HG03060 (cell line): Measurements from ENCODE around the gene S100A13.
"Not testable (repeated sequence)": the region's sequence is repeated elsewhere in the genome, so short reads cannot be mapped to it uniquely, and the experiment has no call there.

ENCODE experiments used
- ATAC-seq: cut with Tn5 transposase; IDR thresholded peaks from one replicate; pipeline ENCODE4 v1.9.1; 2021; ENCODE audit warnings: low read depth, moderate number of reproducible peaks; ENCODE audit not compliant: unreplicated experiment

Gene S100A13

DNA sequence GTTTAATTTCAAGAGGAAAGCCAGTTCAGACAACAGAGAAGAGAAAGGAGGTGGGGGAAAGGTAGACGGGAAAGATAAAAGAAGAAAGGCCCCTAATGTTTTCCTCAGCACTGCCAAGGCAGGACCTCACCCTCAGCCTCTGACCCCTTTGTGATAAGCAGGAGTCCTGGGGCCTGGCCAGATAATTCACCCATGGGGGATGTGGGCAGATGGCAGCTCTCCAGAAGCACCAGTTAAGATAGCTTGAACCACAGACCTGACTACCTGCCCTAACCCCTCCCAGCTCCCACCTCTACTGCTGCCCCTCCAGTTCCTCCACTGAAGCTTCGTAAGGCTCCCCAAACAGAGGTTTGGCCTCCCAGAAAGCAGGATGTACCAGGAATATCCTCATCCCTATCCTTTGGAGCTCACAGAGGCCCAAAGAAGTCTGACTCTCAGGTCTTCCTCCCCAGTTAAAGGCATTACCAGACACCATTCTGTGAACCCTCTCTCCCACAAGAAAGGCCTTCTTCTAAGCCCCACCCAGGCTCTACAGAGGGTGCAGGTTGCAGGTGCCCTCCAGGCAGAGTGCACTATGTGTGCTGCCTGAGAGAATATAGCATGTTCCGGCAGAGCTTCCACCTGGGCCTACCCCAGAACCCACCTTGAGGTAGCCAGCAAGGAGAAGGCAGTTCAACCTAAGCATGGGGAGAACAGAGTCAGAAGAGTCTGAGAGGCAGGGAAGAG is 22.0 kb upstream of the S100A13 start:
- no peak for ATAC-seq

DNA sequence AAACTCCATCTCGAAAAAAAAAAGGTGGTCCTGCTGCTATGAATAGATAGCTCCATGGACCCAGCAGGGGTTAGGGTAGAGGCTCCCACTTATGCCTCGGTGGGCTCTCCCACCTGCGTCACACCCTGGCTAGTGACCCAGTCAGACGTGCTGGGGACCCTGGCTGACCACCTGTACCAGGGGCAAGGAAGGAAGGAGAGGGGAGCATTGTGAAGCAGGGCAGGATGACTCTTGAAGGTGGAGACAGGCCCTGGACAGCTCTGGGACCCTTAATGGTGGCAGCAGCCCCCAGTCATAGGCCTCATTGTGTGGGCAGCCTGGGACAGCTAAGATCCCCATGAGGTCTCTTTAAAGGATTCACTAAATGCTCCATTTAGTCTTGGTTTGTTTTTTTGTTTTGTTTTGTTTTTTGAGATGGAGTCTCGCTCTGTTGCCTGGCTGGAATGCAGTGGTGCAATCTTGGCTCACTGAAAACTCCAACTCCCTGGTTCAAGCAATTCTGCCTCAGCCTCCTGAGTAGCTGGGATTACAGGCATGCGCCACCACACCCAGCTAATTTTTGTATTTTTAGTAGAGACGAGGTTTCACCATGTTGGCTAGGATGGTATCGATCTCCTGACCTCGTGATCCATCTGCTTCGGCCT is 20.8 kb upstream of the S100A13 start:
- ATAC-seq, result no peak

DNA sequence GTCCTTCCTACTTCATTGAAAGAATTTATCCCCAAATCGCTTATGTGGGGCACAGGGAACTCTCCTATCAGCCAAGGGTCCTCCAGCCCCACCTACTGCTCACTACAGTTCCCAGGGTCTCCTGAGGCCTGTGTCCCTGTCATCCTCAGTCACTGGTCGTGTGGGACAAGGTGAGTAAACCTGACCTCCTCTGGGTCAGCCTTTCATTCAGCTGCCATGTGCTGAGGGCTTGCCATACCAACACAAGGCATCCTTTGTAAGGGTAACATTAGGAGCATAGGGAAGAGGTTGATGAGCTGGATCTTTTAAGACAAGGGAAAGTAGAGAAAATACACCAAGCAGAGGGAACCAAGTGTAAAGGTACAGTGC is 20.0 kb upstream of the S100A13 start:
- no peak for ATAC-seq

DNA sequence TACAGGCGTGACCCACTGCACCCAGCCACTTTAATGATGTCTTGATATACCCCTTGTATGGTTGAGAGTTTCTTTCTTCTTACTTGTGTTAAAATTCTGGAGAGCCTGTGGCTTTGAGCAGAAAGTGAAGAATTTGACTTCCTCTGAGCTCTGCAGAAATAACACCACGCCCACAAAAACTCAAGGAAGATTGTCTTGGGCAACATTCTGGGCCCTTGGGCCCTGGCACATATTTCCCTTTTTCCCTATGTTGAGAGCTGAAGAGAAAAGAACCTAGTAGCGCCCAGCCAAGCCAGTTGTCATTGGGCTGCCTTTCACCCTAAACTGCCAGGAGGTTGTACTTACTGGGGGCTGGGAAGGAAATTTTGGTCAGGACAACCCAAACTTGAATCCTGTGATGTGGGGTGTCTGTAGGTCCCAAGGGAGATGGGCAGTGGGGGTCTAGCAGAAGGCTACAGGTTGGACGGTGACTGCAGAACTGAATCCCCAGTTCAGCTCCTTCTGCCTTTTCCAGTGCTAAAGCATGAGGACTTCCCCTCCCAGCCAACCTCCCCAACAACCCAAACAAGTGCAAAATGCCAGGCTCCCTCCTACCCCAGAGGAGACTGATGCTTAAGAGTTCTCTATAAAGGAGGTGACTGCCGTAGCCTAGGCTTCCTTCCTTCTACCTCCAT is 19.5 kb upstream of the S100A13 start:
- ATAC-seq, result no peak

DNA sequence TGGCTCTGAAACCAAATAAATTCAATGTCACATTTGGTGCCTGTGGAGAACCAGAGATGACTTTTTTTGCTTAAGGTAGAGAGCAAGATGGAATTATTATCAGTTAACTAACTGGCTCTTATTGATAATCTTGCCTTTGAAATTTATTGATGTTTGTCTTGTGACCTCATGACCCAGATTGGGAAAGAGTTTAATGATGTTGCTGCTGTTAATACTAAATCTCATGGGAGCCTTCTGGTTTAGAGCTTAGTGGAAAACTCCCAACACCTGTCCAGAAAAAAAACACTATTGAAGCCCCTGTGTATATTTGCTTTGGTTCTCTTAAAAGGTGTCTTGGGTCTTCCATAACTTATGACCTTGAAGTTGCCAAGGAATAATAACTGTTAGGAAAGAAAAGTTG is 16.5 kb upstream of the S100A13 start:
- ATAC-seq, result no peak

DNA sequence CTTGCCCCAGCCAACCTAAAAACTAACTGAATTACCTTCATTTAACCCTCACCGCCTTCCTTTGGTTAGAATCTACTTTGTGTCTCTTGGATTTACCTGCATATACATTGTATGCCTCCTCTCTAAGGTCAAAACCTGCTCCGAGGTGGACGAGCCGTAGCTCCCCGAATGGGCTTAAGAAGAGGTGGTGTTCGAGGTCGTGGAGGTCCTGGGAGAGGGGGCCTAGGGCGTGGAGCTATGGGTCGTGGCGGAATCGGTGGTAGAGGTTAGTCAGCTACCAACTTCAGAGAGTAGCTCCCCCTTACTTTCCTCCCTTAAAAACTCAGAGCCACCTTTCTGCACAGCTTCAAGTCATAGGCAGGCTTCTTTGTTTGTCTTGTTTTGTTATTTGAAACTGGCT is 15.8 kb upstream of the S100A13 start:
- ATAC-seq, result no peak

DNA sequence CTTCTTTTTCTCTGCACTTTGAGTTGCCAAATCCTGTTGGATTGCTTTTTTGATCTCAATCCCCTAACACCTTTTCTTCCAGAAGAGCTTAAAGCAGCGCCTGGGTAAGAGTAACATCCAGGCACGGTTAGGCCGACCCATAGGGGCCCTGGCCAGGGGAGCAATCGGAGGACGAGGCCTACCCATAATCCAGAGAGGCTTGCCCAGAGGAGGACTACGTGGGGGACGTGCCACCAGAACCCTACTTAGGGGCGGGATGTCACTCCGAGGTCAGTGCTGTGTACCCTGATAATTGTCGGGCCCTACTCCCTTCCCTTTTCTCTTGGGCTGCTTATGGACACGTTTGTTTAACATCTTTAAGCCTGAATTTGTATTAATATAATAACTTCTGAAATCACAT is 14.9 kb upstream of the S100A13 start:
- no peak for ATAC-seq

DNA sequence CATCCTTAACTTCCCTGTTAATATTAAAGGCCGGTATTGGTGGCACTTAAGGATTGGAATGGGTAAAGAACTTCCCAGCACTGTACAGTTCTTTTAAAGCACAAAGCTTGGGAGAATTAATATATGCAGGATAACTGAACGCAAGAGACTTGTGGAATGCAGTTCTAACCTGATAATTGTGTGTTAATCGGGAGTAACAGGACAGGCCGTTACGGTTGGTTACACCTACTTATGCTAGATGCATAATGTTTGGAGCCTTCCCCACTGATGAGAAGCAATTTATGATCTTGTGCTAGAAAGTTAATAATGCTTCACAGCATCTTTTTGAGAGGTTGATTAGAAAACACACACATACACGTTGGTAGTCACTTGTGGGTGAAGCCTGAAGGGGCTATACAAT is 13.6 kb upstream of the S100A13 start:
- ATAC-seq, result no peak

DNA sequence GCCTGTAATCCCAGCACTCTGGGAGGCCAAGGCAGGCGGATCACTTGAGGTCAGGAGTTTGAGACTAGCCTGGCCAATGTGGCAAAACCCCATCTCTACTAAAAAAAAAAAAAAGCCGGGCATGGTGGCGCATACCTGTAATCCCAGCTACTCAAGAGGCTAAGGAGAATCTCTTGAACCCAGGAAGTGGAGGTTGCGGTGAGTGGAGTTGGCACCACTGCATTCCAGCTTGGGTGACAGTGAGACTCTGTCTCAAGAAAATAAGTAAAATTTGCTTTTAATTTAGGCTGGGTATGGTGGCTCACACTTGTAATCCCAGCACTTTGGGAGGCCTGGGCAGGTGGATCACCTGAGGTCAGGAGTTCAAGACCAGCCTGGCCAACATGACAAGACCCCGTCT is 12.9 kb upstream of the S100A13 start:
- ATAC-seq, result not testable (repeated sequence)

DNA sequence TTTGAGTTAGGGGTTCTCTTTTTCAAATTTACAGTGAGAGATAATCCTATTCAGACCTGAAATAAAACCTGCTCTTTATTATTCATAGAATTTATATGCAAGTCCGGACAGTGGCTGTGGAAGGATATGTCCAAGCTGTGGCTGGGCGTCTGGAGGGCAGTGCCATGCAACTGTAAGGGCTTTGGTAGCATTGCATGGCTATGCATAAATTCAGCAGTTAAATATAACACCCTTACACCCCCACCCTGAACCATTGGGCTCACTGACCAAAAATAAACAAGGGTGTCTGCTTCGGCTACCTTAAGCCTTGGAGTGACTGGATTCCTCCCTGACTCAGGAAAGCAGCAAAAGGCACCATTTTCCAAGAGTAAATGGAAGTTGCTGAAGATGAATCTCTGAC is 12.0 kb upstream of the S100A13 start:
- no peak for ATAC-seq

DNA sequence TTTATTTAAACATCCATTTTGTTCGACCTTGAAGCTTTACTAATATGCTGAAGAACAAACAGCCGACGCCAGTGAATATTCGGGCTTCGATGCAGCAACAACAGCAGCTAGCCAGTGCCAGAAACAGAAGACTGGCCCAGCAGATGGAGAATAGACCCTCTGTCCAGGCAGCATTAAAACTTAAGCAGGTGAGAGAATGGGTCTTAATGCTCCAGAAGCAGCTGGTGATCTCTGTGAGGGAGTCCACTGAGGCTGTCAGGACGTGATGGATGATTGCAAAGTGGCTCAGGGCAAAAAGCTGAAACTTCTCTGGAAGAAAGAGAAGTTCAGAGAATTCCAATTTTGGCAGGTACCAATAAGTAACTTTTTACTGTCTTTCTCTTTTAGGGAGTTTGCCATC is 11.0 kb upstream of the S100A13 start:
- no peak for ATAC-seq

DNA sequence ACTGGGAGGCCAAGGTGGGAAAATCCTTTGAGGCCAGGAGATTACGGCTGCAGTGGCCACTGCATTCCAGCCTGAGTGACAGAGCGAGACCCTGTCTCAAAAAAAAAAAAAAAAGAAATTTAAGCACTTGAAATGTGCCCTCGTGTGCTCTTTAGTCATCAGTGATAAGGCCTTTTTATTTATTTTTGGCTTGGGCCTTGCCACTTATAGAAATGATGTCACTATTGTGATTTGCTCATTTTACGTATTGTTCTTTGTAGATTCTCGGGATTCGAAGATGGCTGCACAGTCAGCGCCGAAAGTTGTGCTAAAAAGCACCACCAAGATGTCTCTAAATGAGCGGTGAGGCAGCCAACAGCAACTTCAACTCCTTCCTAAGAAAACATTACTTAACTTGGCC is 9.0 kb upstream of the S100A13 start:
- ATAC-seq, result no peak

DNA sequence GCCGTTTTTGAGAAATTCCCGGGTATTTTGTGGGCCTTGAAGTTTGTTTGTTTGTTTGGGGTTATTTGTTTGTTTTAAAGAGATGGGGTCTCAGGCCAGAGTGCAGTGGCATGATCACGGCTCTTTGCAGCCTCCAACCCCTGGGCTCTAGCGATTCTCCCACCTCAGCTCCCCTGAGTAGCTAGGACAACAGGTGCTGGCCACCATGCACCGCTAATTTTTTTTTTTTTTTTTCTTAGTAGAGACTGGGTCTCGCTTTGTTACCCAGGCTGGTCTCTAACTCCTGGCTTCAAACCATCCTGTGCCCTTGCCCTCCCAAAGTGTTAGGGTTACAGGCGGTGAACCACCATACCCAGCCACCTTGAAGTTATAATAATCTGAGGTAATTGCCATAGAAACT is 8.6 kb upstream of the S100A13 start:
- ATAC-seq, result no peak

DNA sequence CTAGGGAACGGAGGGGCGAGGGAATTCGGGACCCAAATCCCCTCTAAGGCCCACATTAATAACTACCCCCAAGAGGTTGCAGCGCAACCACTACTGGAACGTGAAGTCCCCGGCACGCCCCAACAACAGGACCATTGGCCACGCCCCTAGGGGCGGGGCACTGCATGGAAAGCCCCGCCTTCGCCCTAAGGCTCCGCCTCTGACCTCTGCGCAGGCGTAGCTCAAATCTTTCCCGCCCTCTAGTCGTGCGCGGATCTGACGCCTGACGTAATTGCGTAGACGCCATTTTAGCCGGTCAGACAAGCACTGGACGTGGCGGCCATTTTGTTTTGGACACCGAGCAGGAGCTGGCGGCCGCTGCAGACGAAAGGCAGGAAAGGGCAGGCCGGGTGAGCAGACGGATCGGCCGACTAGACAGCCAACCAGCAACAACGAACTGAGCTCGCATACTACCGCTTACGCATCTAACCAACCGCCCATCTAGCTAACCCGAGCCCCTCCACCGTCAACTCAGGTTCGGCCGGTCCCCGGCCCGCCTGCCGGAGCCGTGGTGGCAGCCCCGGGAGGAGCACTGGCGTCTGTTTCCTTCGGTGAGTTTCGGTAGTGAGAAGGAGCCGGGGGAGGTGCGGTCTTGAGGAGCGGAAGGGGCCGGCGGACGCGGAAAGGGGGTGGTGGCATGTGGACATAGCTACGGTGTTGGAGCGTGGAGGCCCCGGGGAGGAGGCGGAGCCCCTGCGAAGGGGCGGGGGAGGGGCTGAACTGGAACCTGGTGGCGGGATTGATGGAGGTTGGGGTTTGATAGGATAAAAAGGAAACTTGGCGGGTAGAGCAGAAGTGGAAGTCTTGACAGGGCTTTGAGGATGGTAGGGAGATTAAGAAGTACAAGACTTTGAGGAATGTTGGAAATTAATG is 6.7 kb upstream of the S100A13 start, which contains the start of gene CHTOP:
Gene CHTOP, plus strand, starts transcription at position 313 of the 912 bp plus-strand sequence. CDS start 2,523 bp downstream, outside the sequence.
- peak; percentile 82 for ATAC-seq

DNA sequence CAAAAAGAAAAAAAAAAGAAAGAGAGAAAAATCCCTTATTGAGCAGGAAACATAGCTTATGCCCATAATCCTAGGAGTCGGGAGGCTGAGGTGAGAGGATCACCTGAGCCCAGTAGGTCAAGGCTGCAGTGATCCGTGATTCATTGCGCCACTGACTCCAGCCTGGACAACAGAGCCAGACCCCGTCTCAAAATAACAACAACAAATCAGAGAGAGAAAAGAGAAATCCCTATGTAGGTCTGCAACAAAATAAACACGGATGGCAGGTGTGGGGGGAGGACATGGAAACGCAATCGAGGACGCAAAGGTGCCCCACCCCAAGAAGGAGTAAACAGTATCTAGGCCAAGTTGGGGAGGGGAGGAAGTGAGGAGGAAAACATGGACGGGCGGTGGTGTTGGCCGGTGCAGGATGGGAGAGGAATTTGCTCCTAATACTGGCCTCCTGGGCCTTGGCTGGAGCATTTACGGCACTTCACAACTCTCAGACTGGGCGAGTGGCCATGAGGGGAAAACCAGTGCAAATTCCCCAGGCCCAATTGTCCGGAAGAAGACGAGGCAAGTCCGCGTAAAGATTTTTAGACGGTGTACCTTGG is 6.0 kb upstream of the S100A13 start:
- ATAC-seq, result peak; percentile 12

DNA sequence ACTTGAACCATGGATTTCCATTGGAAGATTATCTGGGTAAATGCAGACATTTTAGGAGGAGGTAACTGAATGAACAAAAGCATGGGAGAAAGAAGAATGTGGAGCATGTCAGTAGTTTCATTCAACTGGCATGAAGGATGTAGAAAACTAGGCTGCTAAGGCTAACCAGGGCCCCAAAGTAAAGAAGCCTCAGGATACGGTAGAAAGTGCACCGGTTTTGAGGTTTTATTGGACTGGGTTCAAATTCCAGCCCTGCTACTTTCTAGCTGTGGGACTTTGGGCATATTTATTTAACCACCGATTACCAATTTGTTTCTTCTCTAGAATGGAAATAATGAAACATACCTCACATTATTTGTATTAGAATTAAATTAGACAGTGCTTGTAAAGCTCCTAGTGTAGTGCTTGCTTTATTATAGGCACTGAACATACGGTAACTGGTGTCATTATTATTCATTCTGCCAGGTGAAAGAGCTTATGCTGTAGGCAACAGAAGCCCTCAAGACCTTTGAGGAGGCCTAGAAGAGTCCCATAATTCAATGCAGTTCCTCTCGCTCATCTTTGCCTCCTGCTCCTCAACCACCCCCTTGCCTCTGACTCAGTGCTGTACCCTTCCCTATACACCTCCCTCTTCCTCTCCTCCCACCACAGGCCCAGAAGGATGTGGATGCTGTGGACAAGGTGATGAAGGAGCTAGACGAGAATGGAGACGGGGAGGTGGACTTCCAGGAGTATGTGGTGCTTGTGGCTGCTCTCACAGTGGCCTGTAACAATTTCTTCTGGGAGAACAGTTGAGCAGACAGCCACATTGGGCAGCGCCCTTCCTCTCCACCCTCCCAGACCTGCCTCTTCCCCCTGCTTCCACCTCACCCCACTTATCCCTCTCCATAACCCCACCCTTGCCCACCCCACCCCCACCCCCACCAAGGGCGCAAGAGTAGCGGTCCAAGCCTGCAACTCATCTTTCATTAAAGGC is 4.0 kb upstream of the S100A13 start:
- ATAC-seq, result no peak

DNA sequence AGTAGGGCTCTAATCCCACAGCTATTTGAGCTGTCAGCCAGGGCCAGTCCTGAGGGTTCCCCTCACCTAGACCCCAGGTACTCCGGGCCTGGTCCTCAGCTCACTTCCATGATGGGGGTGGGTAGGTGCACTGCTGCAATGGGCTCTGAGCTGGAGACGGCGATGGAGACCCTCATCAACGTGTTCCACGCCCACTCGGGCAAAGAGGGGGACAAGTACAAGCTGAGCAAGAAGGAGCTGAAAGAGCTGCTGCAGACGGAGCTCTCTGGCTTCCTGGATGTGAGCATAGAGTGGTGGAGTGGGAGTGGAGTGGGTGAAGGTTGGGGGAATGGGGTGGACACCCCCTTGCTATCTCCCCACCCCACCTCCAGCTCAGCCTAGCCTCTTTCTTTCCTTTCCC is 3.1 kb upstream of the S100A13 start:
- ATAC-seq, result no peak

DNA sequence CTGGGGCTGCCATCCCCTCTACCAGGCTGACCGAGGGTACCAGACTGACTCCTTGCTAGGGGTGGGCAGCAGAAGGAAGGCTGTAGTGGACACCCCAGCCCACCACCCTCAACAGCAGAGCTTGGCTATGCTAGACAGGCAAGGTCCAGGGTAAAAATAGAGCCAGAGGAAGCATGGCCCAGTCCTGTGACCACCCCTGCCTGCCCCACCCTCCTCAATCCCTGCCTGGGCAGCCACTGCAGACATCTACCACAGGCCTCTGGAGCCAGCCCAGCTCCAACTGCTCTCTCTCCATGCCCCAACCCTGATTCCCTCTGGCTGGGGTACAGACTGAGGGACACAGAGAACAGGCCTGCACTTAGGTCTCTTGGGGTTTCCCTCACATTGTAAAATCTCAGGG is 2.7 kb upstream of the S100A13 start:
- no peak for ATAC-seq

DNA sequence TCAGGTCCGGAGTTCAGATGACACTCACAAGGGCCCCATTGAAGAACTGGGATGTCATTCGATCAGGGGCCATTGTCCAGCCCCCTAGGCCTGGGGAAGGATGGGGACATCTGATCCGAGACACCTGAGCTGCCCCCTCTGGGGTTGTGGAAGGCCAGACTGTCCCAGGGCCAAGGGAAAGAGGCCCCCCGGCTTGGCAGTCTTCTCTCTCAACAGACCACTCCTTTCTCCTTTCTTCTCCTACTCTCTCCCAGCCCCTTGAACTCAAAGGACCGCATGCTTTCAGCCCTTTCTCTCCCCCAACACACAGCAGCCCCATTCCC is 2.0 kb upstream of the S100A13 start:
- ATAC-seq, result no peak
